SU-DHL-6 (cell line): Measurements from ENCODE around the gene PTPRG.

Source experiments
- H2AFZ ChIP-seq: fragments of 200-600 bp; sonication (generic); 2 replicates; pipeline ENCODE4 v1.6.1; 2014; ENCODE audit warnings: low read depth, mild to moderate bottlenecking, moderate library complexity, mixed read lengths, antibody characterized with exemption, low read length; ENCODE audit not compliant: severe bottlenecking
- H3F3A ChIP-seq: fragments of 200-600 bp; shearing (Covaris generic); 2 replicates; pipeline ENCODE4 v1.6.0; 2016; ENCODE audit warnings: antibody characterized with exemption, mild to moderate bottlenecking; ENCODE audit not compliant: insufficient read depth
- H3K27ac ChIP-seq: fragments of 200-600 bp; sonication (generic); 2 replicates; pipeline ENCODE4 v1.5.1; 2016; ENCODE audit warnings: low read depth, mild to moderate bottlenecking, low read length, moderate library complexity, mixed read lengths
- H3K27me3 ChIP-seq: fragments of 200-600 bp; sonication (generic), shearing (Covaris generic); 2 replicates; pipeline ENCODE4 v1.6.0; 2014; ENCODE audit warnings: mild to moderate bottlenecking, low read length
- H3K36me3 ChIP-seq: fragments of 200-600 bp; sonication (generic); 2 replicates; pipeline ENCODE4 v1.6.1; 2014; ENCODE audit warnings: mild to moderate bottlenecking, low read length, mixed read lengths
- H3K4me2 ChIP-seq: fragments of 300-600, 200-600 bp; shearing (Covaris generic), sonication (generic); 2 replicates; pipeline ENCODE4 v1.6.0; 2014; ENCODE audit warnings: low read length, low read depth, mild to moderate bottlenecking; ENCODE audit not compliant: poor library complexity, severe bottlenecking
- H3K4me3 ChIP-seq: fragments of 200-600 bp; sonication (generic); 2 replicates; pipeline ENCODE4 v1.5.1; 2014; ENCODE audit warnings: antibody characterized with exemption, low read length, mild to moderate bottlenecking, mixed read lengths; ENCODE audit not compliant: insufficient read depth, poor library complexity, severe bottlenecking
- H3K79me2 ChIP-seq: fragments of 200-600 bp; sonication (generic); 2 replicates; pipeline ENCODE4 v1.6.1; 2014; ENCODE audit warnings: mild to moderate bottlenecking, low read length, moderate library complexity; ENCODE audit not compliant: insufficient read depth
- H3K9ac ChIP-seq: fragments of 200-600 bp; sonication (generic); 2 replicates; pipeline ENCODE4 v1.7.0; 2014; ENCODE audit warnings: mild to moderate bottlenecking, low read length
- H3K9me2 ChIP-seq: fragments of 200-600 bp; sonication (generic); replicated peaks from 2 replicates; pipeline ENCODE4 v1.6.1; 2014; ENCODE audit warnings: low read length; ENCODE audit not compliant: insufficient read depth
- H3K9me3 ChIP-seq: fragments of 200-600 bp; sonication (generic); 2 replicates; pipeline ENCODE4 v1.6.1; 2014; ENCODE audit warnings: low read length, mixed read lengths; ENCODE audit not compliant: insufficient read depth
- H4K20me1 ChIP-seq: fragments of 200-600 bp; sonication (generic); 2 replicates; pipeline ENCODE4 v1.6.1; 2014; ENCODE audit warnings: low read depth, mild to moderate bottlenecking, antibody characterized with exemption, low read length, moderate library complexity, mixed read lengths
- EZH2phosphoT487 ChIP-seq: fragments of 200-600 bp; sonication (generic), shearing (Covaris generic); conservative IDR thresholded peaks from 2 replicates; pipeline ENCODE4 v1.6.1; 2018; ENCODE audit warnings: mild to moderate bottlenecking, antibody characterized with exemption, low read length, moderate library complexity, mixed read lengths
- TF ChIP-seq, protein P1 (sequence below): fragments of 200-600 bp; sonication (generic); IDR thresholded peaks from one replicate; pipeline ENCODE4 v1.5.1; 2017; ENCODE audit warnings: antibody characterized with exemption, mild to moderate bottlenecking, low read length, moderate library complexity; ENCODE audit not compliant: insufficient read depth, poor library complexity, severe bottlenecking

The PTPRG gene

DNA sequence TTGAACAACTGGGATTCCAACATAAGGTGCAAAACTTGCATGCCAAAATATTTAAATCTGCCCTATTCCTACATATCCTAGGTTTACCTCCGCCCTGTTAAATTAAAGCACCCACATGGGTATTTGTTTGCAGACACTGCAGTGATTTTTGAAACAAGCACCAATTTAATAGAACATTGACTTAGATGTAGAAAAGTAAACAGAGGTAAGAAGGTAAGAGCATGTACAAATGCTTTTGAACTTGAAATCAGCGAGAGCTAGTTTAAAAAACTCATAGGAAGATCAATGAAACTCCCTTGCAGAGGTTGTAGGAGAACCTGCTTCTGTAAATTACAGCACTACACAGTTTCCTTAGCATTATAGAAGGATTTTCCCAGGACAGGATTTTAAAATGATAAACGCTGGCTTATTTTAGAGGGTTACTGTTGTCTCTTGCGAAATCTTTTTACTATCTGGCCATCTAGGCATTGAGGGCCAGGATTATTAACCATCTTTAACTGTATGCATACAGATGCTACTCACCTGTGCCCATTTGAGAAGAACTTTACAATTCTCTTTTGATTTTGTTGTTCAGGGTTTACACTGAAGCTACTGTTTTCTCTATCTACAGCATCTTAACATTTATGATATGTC is 527.2 kb downstream of the PTPRG start:
- TF ChIP-seq, protein P1, sequence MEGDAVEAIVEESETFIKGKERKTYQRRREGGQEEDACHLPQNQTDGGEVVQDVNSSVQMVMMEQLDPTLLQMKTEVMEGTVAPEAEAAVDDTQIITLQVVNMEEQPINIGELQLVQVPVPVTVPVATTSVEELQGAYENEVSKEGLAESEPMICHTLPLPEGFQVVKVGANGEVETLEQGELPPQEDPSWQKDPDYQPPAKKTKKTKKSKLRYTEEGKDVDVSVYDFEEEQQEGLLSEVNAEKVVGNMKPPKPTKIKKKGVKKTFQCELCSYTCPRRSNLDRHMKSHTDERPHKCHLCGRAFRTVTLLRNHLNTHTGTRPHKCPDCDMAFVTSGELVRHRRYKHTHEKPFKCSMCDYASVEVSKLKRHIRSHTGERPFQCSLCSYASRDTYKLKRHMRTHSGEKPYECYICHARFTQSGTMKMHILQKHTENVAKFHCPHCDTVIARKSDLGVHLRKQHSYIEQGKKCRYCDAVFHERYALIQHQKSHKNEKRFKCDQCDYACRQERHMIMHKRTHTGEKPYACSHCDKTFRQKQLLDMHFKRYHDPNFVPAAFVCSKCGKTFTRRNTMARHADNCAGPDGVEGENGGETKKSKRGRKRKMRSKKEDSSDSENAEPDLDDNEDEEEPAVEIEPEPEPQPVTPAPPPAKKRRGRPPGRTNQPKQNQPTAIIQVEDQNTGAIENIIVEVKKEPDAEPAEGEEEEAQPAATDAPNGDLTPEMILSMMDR: no peak
- TF ChIP-seq EZH2phosphoT487: no peak
- H3K9me3 ChIP-seq: no peaks in the 10 kb centered on the region
- no peaks in the 10 kb centered on the region; the same call in 1 of the 2 replicates for H3K9me2 ChIP-seq
- no peak overlapping the region for H3K27ac ChIP-seq
- H3K79me2 ChIP-seq: no peaks in the 10 kb centered on the region
- no peaks in the 10 kb centered on the region for H3K36me3 ChIP-seq
- H3K27me3 ChIP-seq: no peaks in the 10 kb centered on the region
- H3K4me2 ChIP-seq: no peak overlapping the region
- no peak overlapping the region for H2AFZ ChIP-seq
- H3F3A ChIP-seq: no peaks in the 10 kb centered on the region
- H3K4me3 ChIP-seq: no peak overlapping the region
- H4K20me1 ChIP-seq: no peaks in the 10 kb centered on the region
- H3K9ac ChIP-seq: no peak overlapping the region

DNA sequence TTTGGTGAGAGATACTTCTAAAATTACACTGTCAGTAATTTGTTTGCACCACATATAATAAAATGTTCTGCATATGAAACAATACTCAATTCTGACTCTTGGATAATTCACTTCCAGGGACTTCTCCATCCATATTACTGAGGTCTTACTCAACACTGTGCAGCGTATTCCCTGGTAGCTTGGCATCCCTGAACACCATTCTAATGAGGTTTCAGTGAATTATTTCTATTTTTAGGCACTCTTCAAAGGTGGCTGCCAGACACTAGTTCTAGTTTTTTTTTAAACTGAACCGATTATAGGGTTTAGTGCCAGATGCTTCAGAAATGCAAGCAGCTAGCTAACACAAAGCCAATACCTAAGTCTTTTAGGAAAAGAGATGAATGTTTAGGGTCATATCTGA is 528.7 kb downstream of the PTPRG start:
- H2AFZ ChIP-seq: no peak overlapping the region
- H4K20me1 ChIP-seq: no peaks in the 10 kb centered on the region
- H3K9me3 ChIP-seq: no peaks in the 10 kb centered on the region
- no peaks in the 10 kb centered on the region for H3K36me3 ChIP-seq
- H3K9ac ChIP-seq: no peak overlapping the region
- H3K27ac ChIP-seq: no peak overlapping the region
- H3K4me3 ChIP-seq: no peak overlapping the region
- no peaks in the 10 kb centered on the region for H3K79me2 ChIP-seq
- no peaks in the 10 kb centered on the region for H3F3A ChIP-seq
- no peaks in the 10 kb centered on the region for H3K9me2 ChIP-seq
- H3K27me3 ChIP-seq: no peaks in the 10 kb centered on the region
- TF ChIP-seq, protein P1: no peak
- TF ChIP-seq EZH2phosphoT487: no peak
- H3K4me2 ChIP-seq: no peak overlapping the region

DNA sequence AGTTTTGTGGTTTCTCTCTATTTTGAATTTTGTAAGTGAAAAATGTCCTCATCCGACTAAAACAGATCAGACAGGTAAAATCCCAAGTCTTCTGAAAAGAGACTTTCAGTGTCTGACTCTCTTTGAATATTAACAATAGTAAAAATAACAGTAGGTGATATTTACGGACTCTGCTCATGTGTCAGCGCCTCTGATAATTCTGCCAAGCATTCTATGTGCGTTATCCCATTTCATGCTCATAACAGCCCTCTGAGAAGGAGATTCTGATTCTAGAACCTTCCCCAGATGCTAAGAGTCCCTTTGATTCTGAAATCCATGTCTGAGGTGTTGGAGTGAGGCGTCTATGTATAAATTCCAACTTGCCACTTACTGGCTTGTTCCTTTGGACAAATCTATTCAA is 529.1 kb downstream of the PTPRG start:
- Histone ChIP-seq H3K36me3 (no peaks in the 10 kb centered on the region), H3K9me2 (no peaks in the 10 kb centered on the region), H4K20me1 (no peaks in the 10 kb centered on the region), H3K4me2 (no peak overlapping the region), H3K9ac (no peak overlapping the region), H3K4me3 (no peak overlapping the region), H2AFZ (no peak overlapping the region), H3F3A (no peaks in the 10 kb centered on the region), H3K9me3 (no peaks in the 10 kb centered on the region), H3K27me3 (no peaks in the 10 kb centered on the region), H3K79me2 (no peaks in the 10 kb centered on the region), H3K27ac (no peak overlapping the region)
- TF ChIP-seq, protein P1: no peak
- TF ChIP-seq EZH2phosphoT487: no peak
